AG20443 (cell line): ENCODE measurements around the gene KIF19.

Source experiments
- DNase-seq: peaks from one replicate; pipeline ENCODE4 v3.0.0; 2012; ENCODE audit warnings: low spot score, mixed read lengths

KIF19 gene

GRCh38 chr17:74304184-74304583 lies 21.8 kb upstream of the KIF19 start:
- no peak for DNase-seq

- DNase-seq: no peak
Observed at GRCh38 chr17:74305865-74306654, 20.0 kb upstream of the KIF19 start.

GRCh38 chr17:74307984-74308773 lies 17.8 kb upstream of the KIF19 start:
- no peak for DNase-seq

- no peak for DNase-seq
Observed at GRCh38 chr17:74309902-74310301, 16.1 kb upstream of the KIF19 start.

- DNase-seq: no peak
Observed at GRCh38 chr17:74314877-74315276, 11.1 kb upstream of the KIF19 start.

GRCh38 chr17:74316220-74316619 lies 9.8 kb upstream of the KIF19 start:
- DNase-seq: no peak

GRCh38 chr17:74317071-74317470 lies 9.0 kb upstream of the KIF19 start:
- DNase-seq: no peak

- DNase-seq: no peak
Observed at GRCh38 chr17:74318391-74318790, 7.6 kb upstream of the KIF19 start.

- DNase-seq: no peak
Observed at GRCh38 chr17:74324521-74324920, 1.5 kb upstream of the KIF19 start.

- no peak for DNase-seq
Observed at GRCh38 chr17:74325376-74325742, 667 bp upstream of the KIF19 start.

- no peak for DNase-seq
Observed at GRCh38 chr17:74326506-74326905, 480 bp downstream of the KIF19 start.

- DNase-seq: no peak
Observed at GRCh38 chr17:74328487-74328886, 2.5 kb downstream of the KIF19 start.

GRCh38 chr17:74329378-74329777 lies 3.4 kb downstream of the KIF19 start:
- DNase-seq: no peak

- DNase-seq: no peak
Observed at GRCh38 chr17:74330446-74330845, 4.4 kb downstream of the KIF19 start.

- no peak for DNase-seq
Observed at GRCh38 chr17:74332017-74332650, 6.1 kb downstream of the KIF19 start.

GRCh38 chr17:74332763-74333283 lies 6.8 kb downstream of the KIF19 start:
- no peak for DNase-seq

GRCh38 chr17:74334393-74335039 lies 8.5 kb downstream of the KIF19 start:
- DNase-seq: no peak

- DNase-seq: no peak
Observed at GRCh38 chr17:74335529-74336062, 9.6 kb downstream of the KIF19 start.

- DNase-seq: no peak
Observed at GRCh38 chr17:74336307-74336706, 10.3 kb downstream of the KIF19 start.

- no peak for DNase-seq
Observed at GRCh38 chr17:74337834-74338500, 11.9 kb downstream of the KIF19 start.

GRCh38 chr17:74339537-74340195 lies 13.6 kb downstream of the KIF19 start:
- DNase-seq: no peak
